Kidney (tissue), 14 donors: ENCODE data around the gene RPLP2. TPM values are rescaled to one million over a fixed set of nuclear protein-coding genes. Genes with fewer than 3 reads are reported as not detected.

Source experiments
- DNase-seq, 5 donors: peaks; one replicate each; pipeline ENCODE4 v3.0.0-alpha.2; 2013 to 2020
- FAIRE-seq: peaks from 2 replicates; lab custom pipeline; 2012; peaks lifted over from hg19 to GRCh38; lab: Jason Lieb, UNC
- H3K27ac ChIP-seq, 2 donors: one replicate each; pipeline ENCODE4 v1.7.0; 2013; ENCODE audit warnings: low read depth in 2 of 2, low read length in 2 of 2, inconsistent platforms in 1 of 2
- H3K27me3 ChIP-seq: one replicate; pipeline ENCODE4 v1.7.1; 2013; ENCODE audit warnings: low read length, inconsistent platforms; ENCODE audit not compliant: control insufficient read depth, insufficient read depth
- H3K36me3 ChIP-seq, 3 donors: one replicate each; pipeline versions ENCODE4 v1.7.0 to v1.7.1; 2013; ENCODE audit warnings: low read length in 3 of 3, control low read depth in 1 of 3, inconsistent platforms in 1 of 3; ENCODE audit not compliant: insufficient read depth in 3 of 3, control insufficient read depth in 2 of 3
- H3K4me1 ChIP-seq, 3 donors: one replicate each; pipeline versions ENCODE4 v1.7.0 to v1.7.1; 2013; ENCODE audit warnings: low read length in 3 of 3, inconsistent platforms in 1 of 3, low read depth in 1 of 3; ENCODE audit not compliant: control insufficient read depth in 2 of 3, insufficient read depth in 2 of 3
- H3K4me3 ChIP-seq, 3 donors: one replicate each; pipeline versions ENCODE4 v1.7.0 to v1.8.1; 2013; ENCODE audit warnings: low read length in 3 of 3, control low read depth in 1 of 3, inconsistent platforms in 1 of 3
- H3K9ac ChIP-seq, 3 donors: one replicate each; pipeline versions ENCODE4 v1.7.0 to v1.7.1; 2013; ENCODE audit warnings: low read length in 3 of 3, control low read depth in 1 of 3, inconsistent platforms in 1 of 3
- H3K9me3 ChIP-seq, 3 donors: one replicate each; pipeline versions ENCODE4 v1.7.0 to v1.7.1; 2013; ENCODE audit warnings: low read length in 3 of 3, control low read depth in 1 of 3, inconsistent platforms in 1 of 3; ENCODE audit not compliant: control insufficient read depth in 2 of 3, insufficient read depth in 1 of 3
- intact Hi-C: fragments of 100-400 bp; cut with DNase I; formaldehyde crosslinking; loops from one replicate; pipeline ENCODE4 v1.11.1; 2022
- polyA plus RNA-seq: library from polyadenylated mRNA; stranded (reverse); fragments of 350-450 nt; fragmentation: Illumina TruSeq; extraction: RNeasy Lipid Tissue Mini Kit (QIAGEN cat#74804); gene quantifications from one replicate; pipeline ENCODE4 v1.2.3, GENCODE V29; 2014; ENCODE audit warnings: low read depth, low replicate concordance; ENCODE audit not compliant: insufficient read depth
- total RNA-seq: library from RNA; stranded (reverse); fragmentation: NEBNext Ultra II Directional; extraction: Animal tissue kit (Norgen Biotek cat#: 25700); gene quantifications from one replicate; pipeline ENCODE4 v1.2.1, GENCODE V29; 2021
- TF ChIP-seq, protein P1 (sequence below): IDR thresholded peaks from 3 replicates; pipeline ENCODE4 v1.5.1; 2012; ENCODE audit warnings: mild to moderate bottlenecking, moderate library complexity, borderline replicate concordance; ENCODE audit not compliant: insufficient read depth; ENCODE audit errors: extremely low read depth
- donor health status: control.
- donor health status: control.
- donor health status: control.
- donor health status: control.
- donor health status: control.
- donor health status: DM: yes; HTN: yes; CAD: no.
- donor health status: Normal renal cell carcinoma (clear cell type).

The RPLP2 gene
- total and polyA plus RNA-seq, 2 donors from 2014 or later, result 1,544 to 1,997 TPM

DNA sequence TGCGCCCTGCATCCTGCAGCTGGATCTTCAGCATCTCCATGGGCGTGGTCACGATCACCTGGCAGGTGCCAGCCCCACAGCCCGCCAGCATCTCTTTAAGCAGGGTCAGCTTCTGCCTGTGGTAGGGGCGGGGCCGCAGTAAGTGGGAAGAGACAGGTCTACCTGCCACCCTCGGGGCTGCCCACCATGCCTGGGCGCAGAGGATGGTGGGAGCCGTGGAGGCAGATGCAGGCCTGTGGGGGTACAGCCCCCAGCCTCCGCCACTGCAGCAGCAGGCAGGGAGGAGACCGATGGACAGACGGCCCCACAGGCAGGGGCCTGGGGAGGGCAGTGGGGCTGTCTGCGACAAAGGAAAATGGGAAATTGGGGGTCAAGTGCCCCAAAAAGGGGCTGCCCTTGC lies 16.9 kb upstream of the RPLP2 start:
- Histone ChIP-seq H3K4me3 (no peak overlapping the region), H3K9ac (no peak overlapping the region), H3K27me3 (no peaks in the 10 kb centered on the region), H3K9me3 (no peaks in the 10 kb centered on the region), H3K27ac (no peak overlapping the region), H3K36me3 (no peaks in the 10 kb centered on the region), H3K4me1 (peaks cover 0 to 21% (median 8%) of the 10 kb centered on the region in 3 donors)
- DNase-seq (no peak), FAIRE-seq (no peak)
- TF ChIP-seq, protein P1, sequence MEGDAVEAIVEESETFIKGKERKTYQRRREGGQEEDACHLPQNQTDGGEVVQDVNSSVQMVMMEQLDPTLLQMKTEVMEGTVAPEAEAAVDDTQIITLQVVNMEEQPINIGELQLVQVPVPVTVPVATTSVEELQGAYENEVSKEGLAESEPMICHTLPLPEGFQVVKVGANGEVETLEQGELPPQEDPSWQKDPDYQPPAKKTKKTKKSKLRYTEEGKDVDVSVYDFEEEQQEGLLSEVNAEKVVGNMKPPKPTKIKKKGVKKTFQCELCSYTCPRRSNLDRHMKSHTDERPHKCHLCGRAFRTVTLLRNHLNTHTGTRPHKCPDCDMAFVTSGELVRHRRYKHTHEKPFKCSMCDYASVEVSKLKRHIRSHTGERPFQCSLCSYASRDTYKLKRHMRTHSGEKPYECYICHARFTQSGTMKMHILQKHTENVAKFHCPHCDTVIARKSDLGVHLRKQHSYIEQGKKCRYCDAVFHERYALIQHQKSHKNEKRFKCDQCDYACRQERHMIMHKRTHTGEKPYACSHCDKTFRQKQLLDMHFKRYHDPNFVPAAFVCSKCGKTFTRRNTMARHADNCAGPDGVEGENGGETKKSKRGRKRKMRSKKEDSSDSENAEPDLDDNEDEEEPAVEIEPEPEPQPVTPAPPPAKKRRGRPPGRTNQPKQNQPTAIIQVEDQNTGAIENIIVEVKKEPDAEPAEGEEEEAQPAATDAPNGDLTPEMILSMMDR, result no peak
- intact Hi-C loops, result no loop called here

DNA sequence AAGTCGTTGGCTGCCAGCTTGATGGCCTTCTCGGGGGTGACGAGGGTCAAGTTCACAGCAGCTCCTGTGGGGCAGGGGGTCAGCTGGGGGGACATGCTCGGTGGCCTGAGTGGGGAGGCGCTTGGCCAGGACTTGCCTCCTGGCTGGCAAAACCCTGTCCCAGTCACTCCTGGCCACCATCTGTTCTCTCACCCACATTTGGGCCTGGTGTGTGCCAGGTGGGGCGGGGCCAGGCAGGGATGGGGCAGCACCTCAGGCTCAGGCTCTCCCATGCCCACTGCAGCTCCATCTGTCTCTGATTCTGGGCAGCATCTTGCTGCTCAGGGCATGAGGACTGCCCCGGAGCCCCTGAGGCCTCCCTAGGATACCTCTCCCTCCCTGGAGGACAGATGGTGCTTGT lies 16.2 kb upstream of the RPLP2 start:
- H3K9me3 ChIP-seq, result no peaks in the 10 kb centered on the region
- no peaks in the 10 kb centered on the region for H3K27me3 ChIP-seq
- peaks cover 0 to 24% (median 8%) of the 10 kb centered on the region in 3 donors for H3K4me1 ChIP-seq
- no peak overlapping the region for H3K27ac ChIP-seq
- intact Hi-C loops, result no loop called here
- DNase-seq (no peak), FAIRE-seq (no peak)
- no peaks in the 10 kb centered on the region for H3K36me3 ChIP-seq
- H3K9ac ChIP-seq, result no peak overlapping the region
- TF ChIP-seq, protein P1, result no peak
- H3K4me3 ChIP-seq, result no peak overlapping the region

DNA sequence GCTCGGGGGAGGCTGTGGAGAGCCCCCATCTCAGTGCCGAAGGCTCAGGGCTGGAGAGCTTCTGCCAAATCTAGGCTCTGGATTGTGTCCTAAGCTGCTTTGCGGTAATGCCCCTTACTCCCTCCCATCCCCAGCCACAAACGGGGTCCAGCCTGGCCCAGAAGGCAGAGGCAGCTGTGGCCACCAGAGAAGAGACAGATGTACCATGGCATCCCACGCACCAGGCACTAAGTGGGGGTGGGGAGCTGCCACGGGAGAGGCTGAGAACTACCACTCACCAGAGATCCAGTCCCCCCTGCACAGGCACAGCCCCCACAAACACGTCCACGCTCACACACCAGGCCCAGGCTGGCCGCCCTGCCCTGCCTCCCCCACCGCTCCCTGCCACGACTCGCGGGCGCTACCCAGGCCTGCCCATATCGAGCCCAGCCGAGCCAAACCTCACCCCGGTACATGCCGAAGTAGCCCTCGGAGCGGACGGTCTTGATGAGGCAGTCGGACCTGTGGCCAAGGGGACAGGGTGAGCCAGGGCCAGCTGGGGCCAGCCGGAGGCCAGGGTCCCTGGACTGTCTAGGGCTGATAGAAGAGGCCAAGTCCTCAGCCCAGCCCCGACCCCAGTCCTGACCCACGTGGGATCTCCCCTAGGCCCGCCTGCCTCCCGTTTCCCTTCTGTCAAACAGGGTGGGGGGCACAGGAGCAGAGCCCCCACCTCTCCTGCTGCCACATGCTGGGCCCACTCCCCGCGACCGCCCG lies 15.6 kb upstream of the RPLP2 start:
- no peak for FAIRE-seq
- Histone ChIP-seq H3K4me3 (no peak overlapping the region), H3K9ac (no peak overlapping the region), H3K27ac (no peak overlapping the region), H3K4me1 (peaks cover 0 to 24% (median 8%) of the 10 kb centered on the region in 3 donors), H3K27me3 (no peaks in the 10 kb centered on the region), H3K9me3 (no peaks in the 10 kb centered on the region), H3K36me3 (no peaks in the 10 kb centered on the region)
- DNase-seq, result no peak
- intact Hi-C loops, result no loop called here
- TF ChIP-seq, protein P1, result no peak
